ENCODE measurements around the gene CTXN1.

The CTXN1 gene

GRCh38 chr19:7911508-7912143, 14.3 kb downstream of the CTXN1 start:
- no peak for DNase-seq (ENCODE audit: low spot score)
- Histone ChIP-seq H3K4me3 (no peak overlapping the region), H3K27ac (no peak overlapping the region)
- no peak for TF ChIP-seq CTCF (IDR thresholded peaks at IDR 0.05)

GRCh38 chr19:7910321-7911161, 15.4 kb downstream of the CTXN1 start:
- no peak for TF ChIP-seq CTCF (IDR thresholded peaks at IDR 0.05)
- H3K4me3 ChIP-seq: no peak overlapping the region
- no peak overlapping the region for H3K27ac ChIP-seq
- DNase-seq (ENCODE audit: low spot score): no peak

GRCh38 chr19:7909471-7910067, 16.4 kb downstream of the CTXN1 start:
- Histone ChIP-seq H3K27ac (no peak overlapping the region), H3K4me3 (no peak overlapping the region)
- no peak for TF ChIP-seq CTCF (IDR thresholded peaks at IDR 0.05)
- no peak for DNase-seq (ENCODE audit: low spot score)

GRCh38 chr19:7908742-7909461, 17.0 kb downstream of the CTXN1 start:
- H3K4me3 ChIP-seq: no peak overlapping the region
- no peak overlapping the region for H3K27ac ChIP-seq
- TF ChIP-seq CTCF (IDR thresholded peaks at IDR 0.05): no peak
- DNase-seq (ENCODE audit: low spot score): no peak

GRCh38 chr19:7908078-7908699, 17.7 kb downstream of the CTXN1 start:
- no peak for TF ChIP-seq CTCF (IDR thresholded peaks at IDR 0.05)
- H3K27ac ChIP-seq: no peak overlapping the region
- DNase-seq (ENCODE audit: low spot score): no peak

GRCh38 chr19:7907544-7907943, 18.4 kb downstream of the CTXN1 start:
- H3K4me3 ChIP-seq: no peak overlapping the region
- H3K27ac ChIP-seq: no peak overlapping the region
- DNase-seq (ENCODE audit: low spot score): no peak
- TF ChIP-seq CTCF (IDR thresholded peaks at IDR 0.05): no peak

More at GRCh38 chr19:7908078-7908699, 17.7 kb downstream of the CTXN1 start:
- no peak overlapping the region for H3K4me3 ChIP-seq

Measured in coronary artery (tissue), 2 donors.